Testis (tissue), 2 donors: ENCODE results near the gene ERBB2.

Experiments used
- CTCF ChIP-seq, 3 experiments: fragments of 450-650 bp in 2 of 3; fragments of 200-600 bp in 1 of 3; sonication (generic) in 1 of 3; IDR thresholded peaks; one replicate each; pipeline ENCODE4 v1.5.1; 2016 to 2019; ENCODE audit warnings: antibody characterized with exemption in 3 of 3, mild to moderate bottlenecking in 2 of 3, moderate library complexity in 1 of 3
- POLR2A ChIP-seq: fragments of 450-650 bp; IDR thresholded peaks from one replicate; pipeline ENCODE4 v1.6.1; 2017; ENCODE audit warnings: antibody characterized with exemption, mild to moderate bottlenecking, moderate library complexity

- TF ChIP-seq CTCF (IDR thresholded peaks at IDR 0.05) (no peak), POLR2A (no peak)
Observed at GRCh38 chr17:39660011-39660360, 39.9 kb upstream of the ERBB2 start.
